C4-2B (cell line): Measurements from ENCODE around the gene IFTAP.

Experiments used
- ZFX ChIP-seq: fragments of 450-650 bp; IDR thresholded peaks from 2 replicates; pipeline ENCODE4 v1.6.1; 2017
- TF ChIP-seq, protein P1 (sequence below): fragments of 450-650 bp; conservative IDR thresholded peaks from 2 replicates; pipeline ENCODE4 v1.5.1; 2017; ENCODE audit warnings: mild to moderate bottlenecking

DNA sequence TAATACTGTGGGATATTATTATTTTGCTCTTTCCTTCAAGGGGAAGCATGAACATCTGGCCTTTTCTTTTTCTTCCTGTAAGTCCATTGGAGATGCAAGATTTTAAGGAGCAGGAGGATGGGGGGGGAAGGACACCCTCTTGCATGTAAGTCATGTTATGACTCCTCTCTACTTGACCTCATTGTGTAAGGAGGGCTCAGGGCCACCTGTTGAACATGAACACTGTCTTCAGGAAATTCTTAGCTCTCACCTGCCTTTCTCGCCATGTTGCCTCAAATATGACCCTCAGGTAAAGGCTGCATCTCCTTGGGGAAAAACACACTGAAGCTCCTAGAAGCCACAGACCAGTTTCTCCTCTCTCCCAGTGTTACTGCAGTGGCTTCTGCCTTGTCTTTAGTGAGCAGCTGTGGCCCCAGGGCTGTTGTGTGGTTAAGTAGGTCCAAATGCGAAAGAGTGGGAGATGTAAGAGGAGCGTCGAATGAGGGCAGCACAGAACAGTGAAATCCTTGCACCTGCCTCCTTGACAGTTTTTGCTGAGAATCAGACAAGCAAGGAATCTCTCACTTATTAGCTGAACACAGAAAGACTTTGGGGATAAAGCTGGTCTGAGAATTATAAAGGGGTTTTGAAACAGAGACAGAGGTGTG, 27.8 kb upstream of the IFTAP start:
- TF ChIP-seq, protein P1, sequence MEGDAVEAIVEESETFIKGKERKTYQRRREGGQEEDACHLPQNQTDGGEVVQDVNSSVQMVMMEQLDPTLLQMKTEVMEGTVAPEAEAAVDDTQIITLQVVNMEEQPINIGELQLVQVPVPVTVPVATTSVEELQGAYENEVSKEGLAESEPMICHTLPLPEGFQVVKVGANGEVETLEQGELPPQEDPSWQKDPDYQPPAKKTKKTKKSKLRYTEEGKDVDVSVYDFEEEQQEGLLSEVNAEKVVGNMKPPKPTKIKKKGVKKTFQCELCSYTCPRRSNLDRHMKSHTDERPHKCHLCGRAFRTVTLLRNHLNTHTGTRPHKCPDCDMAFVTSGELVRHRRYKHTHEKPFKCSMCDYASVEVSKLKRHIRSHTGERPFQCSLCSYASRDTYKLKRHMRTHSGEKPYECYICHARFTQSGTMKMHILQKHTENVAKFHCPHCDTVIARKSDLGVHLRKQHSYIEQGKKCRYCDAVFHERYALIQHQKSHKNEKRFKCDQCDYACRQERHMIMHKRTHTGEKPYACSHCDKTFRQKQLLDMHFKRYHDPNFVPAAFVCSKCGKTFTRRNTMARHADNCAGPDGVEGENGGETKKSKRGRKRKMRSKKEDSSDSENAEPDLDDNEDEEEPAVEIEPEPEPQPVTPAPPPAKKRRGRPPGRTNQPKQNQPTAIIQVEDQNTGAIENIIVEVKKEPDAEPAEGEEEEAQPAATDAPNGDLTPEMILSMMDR, result no peak
- TF ChIP-seq ZFX, result no peak
